ENCODE results near the gene MYLK4.

Gene MYLK4

GRCh38 chr6:2794171-2794730, 43.5 kb upstream of the MYLK4 start:
- no peak overlapping the region for H3K4me3 ChIP-seq (ENCODE audit: low read depth, low read length)

GRCh38 chr6:2793534-2794151, 42.9 kb upstream of the MYLK4 start:
- no peak for TF ChIP-seq CTCF (IDR thresholded peaks at IDR 0.05; ENCODE audit: low read depth, low read length)
- no peak overlapping the region for H3K4me3 ChIP-seq (ENCODE audit: low read depth, low read length)

More at GRCh38 chr6:2794171-2794730, 43.5 kb upstream of the MYLK4 start:
- no peak for TF ChIP-seq CTCF (IDR thresholded peaks at IDR 0.05; ENCODE audit: low read depth, low read length)

GRCh38 chr6:2792330-2793110, 41.8 kb upstream of the MYLK4 start:
- no peak for TF ChIP-seq CTCF (IDR thresholded peaks at IDR 0.05; ENCODE audit: low read depth, low read length)
- H3K4me3 ChIP-seq (ENCODE audit: low read depth, low read length) = no peak overlapping the region

GRCh38 chr6:2791450-2791974, 40.8 kb upstream of the MYLK4 start:
- no peak overlapping the region for H3K4me3 ChIP-seq (ENCODE audit: low read depth, low read length)
- TF ChIP-seq CTCF (IDR thresholded peaks at IDR 0.05; ENCODE audit: low read depth, low read length) = no peak

GRCh38 chr6:2790588-2791449, 40.1 kb upstream of the MYLK4 start:
- peak; percentile 69 for TF ChIP-seq CTCF (IDR thresholded peaks at IDR 0.05; ENCODE audit: low read depth, low read length)
- H3K4me3 ChIP-seq (ENCODE audit: low read depth, low read length) = peak overlapping the region; percentile 49

GRCh38 chr6:2786269-2786668, 35.5 kb upstream of the MYLK4 start:
- TF ChIP-seq CTCF (IDR thresholded peaks at IDR 0.05; ENCODE audit: low read depth, low read length) = no peak
- H3K4me3 ChIP-seq (ENCODE audit: low read depth, low read length) = no peak overlapping the region

Data from WI38 (cell line).